H9 (cell line): Measurements from ENCODE around the gene ALDH6A1. TPM values are rescaled to one million over a fixed set of nuclear protein-coding genes. Genes with fewer than 3 reads are reported as not detected.

ENCODE experiments used
- DNase-seq: peaks from one replicate; pipeline ENCODE4 v3.0.0-alpha.2; 2017
- H2AFZ ChIP-seq: one replicate; pipeline ENCODE4 v1.6.1; 2013; ENCODE audit warnings: mild to moderate bottlenecking, low read length, control low read depth, moderate library complexity
- H2AK5ac ChIP-seq: 2 replicates; pipeline ENCODE4 v1.6.1; 2013; ENCODE audit warnings: low read length, control low read depth, mixed read lengths; ENCODE audit not compliant: insufficient read length
- H2BK120ac ChIP-seq: one replicate; pipeline ENCODE4 v1.6.1; 2013; ENCODE audit warnings: low read depth, mild to moderate bottlenecking, low read length, control low read depth, inconsistent platforms; ENCODE audit not compliant: poor library complexity, severe bottlenecking
- H2BK12ac ChIP-seq: 2 replicates; pipeline ENCODE4 v1.6.1; 2013; ENCODE audit warnings: low read length, control low read depth, mixed read lengths, low read depth; ENCODE audit not compliant: insufficient read length
- H2BK15ac ChIP-seq: 2 replicates; pipeline ENCODE4 v1.6.1; 2013; ENCODE audit warnings: low read depth, low read length, control low read depth
- H2BK20ac ChIP-seq: one replicate; pipeline ENCODE4 v1.6.1; 2013; ENCODE audit warnings: low read depth, mild to moderate bottlenecking, low read length, control low read depth, inconsistent platforms; ENCODE audit not compliant: poor library complexity, severe bottlenecking
- H2BK5ac ChIP-seq: 2 replicates; pipeline ENCODE4 v1.6.1; 2013; ENCODE audit warnings: low read length, control low read depth, mixed read lengths; ENCODE audit not compliant: insufficient read length
- H3K14ac ChIP-seq: 2 replicates; pipeline ENCODE4 v1.6.1; 2013; ENCODE audit warnings: low read length, control low read depth; ENCODE audit not compliant: insufficient read depth
- H3K18ac ChIP-seq: 2 replicates; pipeline ENCODE4 v1.6.1; 2013; ENCODE audit warnings: low read depth, mild to moderate bottlenecking, mixed read lengths, low read length, control low read depth; ENCODE audit not compliant: insufficient read length
- H3K23ac ChIP-seq: 2 replicates; pipeline ENCODE4 v1.6.1; 2013; ENCODE audit warnings: low read length, control low read depth, mixed read lengths, low read depth; ENCODE audit not compliant: insufficient read length
- H3K23me2 ChIP-seq: 2 replicates; pipeline ENCODE4 v1.6.1; 2013; ENCODE audit warnings: low read depth, mild to moderate bottlenecking, mixed read lengths, low read length, control low read depth; ENCODE audit not compliant: insufficient read length, poor library complexity, severe bottlenecking
- H3K27ac ChIP-seq: 2 replicates; pipeline ENCODE4 v1.5.1; 2013; ENCODE audit warnings: low read length, control low read depth, mixed read lengths, low read depth; ENCODE audit not compliant: insufficient read length
- H3K27me3 ChIP-seq: 2 replicates; pipeline ENCODE4 v1.6.1; 2013; ENCODE audit warnings: low read length, control low read depth, inconsistent platforms; ENCODE audit not compliant: insufficient read depth
- H3K4ac ChIP-seq: 2 replicates; pipeline ENCODE4 v1.6.1; 2013; ENCODE audit warnings: low read depth, mild to moderate bottlenecking, control low read depth, inconsistent platforms, low read length, moderate library complexity
- H3K4me1 ChIP-seq: 2 replicates; pipeline ENCODE4 v1.6.1; 2013; ENCODE audit warnings: low read length, control low read depth, inconsistent platforms; ENCODE audit not compliant: insufficient read depth
- H3K4me2 ChIP-seq: 2 replicates; pipeline ENCODE4 v1.6.1; 2013; ENCODE audit warnings: low read length, control low read depth, mixed read lengths; ENCODE audit not compliant: insufficient read length, insufficient read depth
- H3K56ac ChIP-seq: 2 replicates; pipeline ENCODE4 v1.6.1; 2013; ENCODE audit warnings: low read depth, mild to moderate bottlenecking, mixed read lengths, low read length, control low read depth; ENCODE audit not compliant: insufficient read length
- H3K79me1 ChIP-seq: 2 replicates; pipeline ENCODE4 v1.6.1; 2013; ENCODE audit warnings: low read depth, mild to moderate bottlenecking, moderate library complexity, low read length, control low read depth, inconsistent platforms; ENCODE audit not compliant: insufficient read depth, poor library complexity, severe bottlenecking
- H3K79me2 ChIP-seq: 2 replicates; pipeline ENCODE4 v1.6.1; 2013; ENCODE audit warnings: low read length, control low read depth, inconsistent platforms; ENCODE audit not compliant: insufficient read depth
- H3K9ac ChIP-seq: 2 replicates; pipeline ENCODE4 v1.6.1; 2013; ENCODE audit warnings: low read length, control low read depth, mixed read lengths; ENCODE audit not compliant: insufficient read length; ENCODE audit errors: extremely low read depth
- H3K9me3 ChIP-seq: one replicate; pipeline ENCODE4 v1.6.1; 2013; ENCODE audit warnings: low read depth, low read length, inconsistent platforms; ENCODE audit not compliant: control insufficient read depth
- H3T11ph ChIP-seq: one replicate; pipeline ENCODE4 v1.6.1; 2013; ENCODE audit warnings: mild to moderate bottlenecking, low read length, control low read depth, inconsistent platforms
- H4K20me1 ChIP-seq: one replicate; pipeline ENCODE4 v1.6.1; 2013; ENCODE audit not compliant: control insufficient read depth, insufficient read length, insufficient read depth
- H4K5ac ChIP-seq: 2 replicates; pipeline ENCODE4 v1.6.1; 2013; ENCODE audit warnings: low read depth, mild to moderate bottlenecking, mixed read lengths, low read length, control low read depth; ENCODE audit not compliant: insufficient read length
- H4K8ac ChIP-seq: replicated peaks from 2 replicates; pipeline ENCODE4 v1.6.1; 2013; ENCODE audit warnings: low read length, control low read depth, mixed read lengths, low read depth; ENCODE audit not compliant: insufficient read length
- H4K91ac ChIP-seq: 2 replicates; pipeline ENCODE4 v1.6.1; 2013; ENCODE audit warnings: low read depth, mild to moderate bottlenecking, moderate library complexity, mixed read lengths, low read length, control low read depth; ENCODE audit not compliant: insufficient read length
- H3K27ac Mint-ChIP-seq, 3 experiments: 2 replicates in 2 of 3; 3 replicates in 1 of 3; pipeline ENCODE4 v1.8.0; 2020 to 2021; ENCODE audit warnings: mixed read lengths in 3 of 3, mild to moderate bottlenecking in 1 of 3, moderate library complexity in 1 of 3
- H3K27me3 Mint-ChIP-seq: 2 replicates; pipeline ENCODE4 v1.8.0; 2021; ENCODE audit warnings: low read depth, mild to moderate bottlenecking, moderate library complexity, mixed read lengths
- H3K36me3 Mint-ChIP-seq, 3 experiments: 2 replicates in 2 of 3; 3 replicates in 1 of 3; pipeline ENCODE4 v1.8.0; 2020 to 2021; ENCODE audit warnings: low read depth in 3 of 3, mixed read lengths in 3 of 3; ENCODE audit not compliant: insufficient read depth in 1 of 3
- H3K4me1 Mint-ChIP-seq, 2 experiments: 2 replicates each; pipeline ENCODE4 v1.8.0; 2020; ENCODE audit warnings: mixed read lengths in 2 of 2
- H3K4me3 Mint-ChIP-seq, 2 experiments: 2 replicates in 1 of 2; 3 replicates in 1 of 2; pipeline ENCODE4 v1.8.0; 2020 to 2021; ENCODE audit warnings: mild to moderate bottlenecking in 2 of 2, mixed read lengths in 2 of 2, moderate library complexity in 1 of 2
- H3K9me3 Mint-ChIP-seq, 2 experiments: 2 replicates in 1 of 2; 3 replicates in 1 of 2; pipeline ENCODE4 v1.8.0; 2020; ENCODE audit warnings: mild to moderate bottlenecking in 2 of 2, mixed read lengths in 2 of 2, moderate library complexity in 1 of 2
- CTCF ChIP-seq: fragments of 200-600 bp; sonication (generic); conservative IDR thresholded peaks from 3 replicates; pipeline ENCODE4 v1.8.0; 2021; ENCODE audit warnings: antibody characterized with exemption, mild to moderate bottlenecking
- WGBS: extraction: QIAGEN DNeasy Blood & Tissue Kit; methylation state at CpG from one replicate; pipeline ENCODE4 v1.1.7; 2013; ENCODE audit warnings: missing lambda C conversion rate, low lambda C conversion rate, mixed read lengths; ENCODE audit not compliant: insufficient read length; ENCODE audit errors: extremely low coverage; 5-methylcytosine and 5-hydroxymethylcytosine counted together
- total RNA-seq: library from RNA; stranded (reverse); gene quantifications from 2 replicates; pipeline ENCODE4 v1.2.1, GENCODE V29; 2021

ALDH6A1 gene
- total RNA-seq, 1 experiment from 2014 or later: 37.8 TPM

DNA sequence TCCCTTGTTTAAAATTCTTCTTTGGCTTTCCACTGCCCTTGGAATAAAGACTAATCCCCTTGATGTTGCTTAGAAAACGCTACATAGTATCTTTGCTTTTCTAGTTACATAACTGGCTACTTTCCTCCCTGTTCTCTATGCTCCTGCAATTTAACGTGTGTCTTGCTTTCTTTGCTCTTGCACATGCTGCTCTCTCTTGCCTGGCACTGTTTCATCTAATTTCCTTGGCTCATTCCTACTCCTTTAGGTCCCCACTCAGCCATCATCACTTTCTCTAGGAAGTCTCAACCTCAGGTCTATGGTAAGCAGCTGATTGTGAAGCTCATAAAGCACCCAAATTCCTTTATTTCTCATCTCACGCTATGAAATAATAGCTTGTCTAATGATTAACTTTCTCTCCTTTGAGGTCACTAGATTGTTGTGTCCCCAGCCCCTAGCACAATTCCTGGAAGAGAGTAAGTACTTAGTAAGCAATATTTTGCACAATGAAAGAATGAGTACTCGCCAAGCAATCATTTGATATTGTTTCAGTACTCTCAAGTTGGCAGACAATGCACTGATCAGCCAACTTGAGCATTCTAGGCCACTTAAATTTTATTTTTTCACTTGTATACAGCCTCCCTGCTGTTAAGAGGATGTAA is 3.3 kb downstream of the ALDH6A1 start:
- H3K18ac ChIP-seq: no peak overlapping the region
- H2BK15ac ChIP-seq: no peak overlapping the region
- no peak overlapping the region for H4K5ac ChIP-seq
- no peaks in the 10 kb centered on the region for H3K4me1 ChIP-seq
- H3K79me1 ChIP-seq: no peaks in the 10 kb centered on the region
- DNase-seq: no peak
- Mint-ChIP-seq H3K4me3 (no peak overlapping the region), H3K4me1 (peaks cover 11 to 13% of the 10 kb centered on the region in 2 experiments), H3K27me3 (no peaks in the 10 kb centered on the region; the same call in 1 of the 2 replicates), H3K36me3 (no peaks in the 10 kb centered on the region; a peak in 1 of 7 replicates), H3K9me3 (no peaks in the 10 kb centered on the region; a peak in 1 of 5 replicates), H3K27ac (no peak overlapping the region; a peak in 1 of 7 replicates)
- no peak overlapping the region for H3K14ac ChIP-seq
- H3K9ac ChIP-seq: no peak overlapping the region
- no peak overlapping the region for H2BK120ac ChIP-seq
- no peak overlapping the region for H2AFZ ChIP-seq
- H2BK5ac ChIP-seq: no peak overlapping the region
- no peak overlapping the region for H3K4me2 ChIP-seq
- no peak overlapping the region for H2BK20ac ChIP-seq
- no peak overlapping the region for H3K56ac ChIP-seq
- no peak overlapping the region for H3T11ph ChIP-seq
- H2AK5ac ChIP-seq: no peak overlapping the region
- no peaks in the 10 kb centered on the region for H4K20me1 ChIP-seq
- no peaks in the 10 kb centered on the region for H3K9me3 ChIP-seq
- no peak overlapping the region for H3K23ac ChIP-seq
- no peak overlapping the region for H4K91ac ChIP-seq
- no peak overlapping the region for H3K27ac ChIP-seq
- no peak overlapping the region for H2BK12ac ChIP-seq
- H3K27me3 ChIP-seq: no peaks in the 10 kb centered on the region
- no peaks in the 10 kb centered on the region; the same call in 1 of the 2 replicates for H3K79me2 ChIP-seq
- H4K8ac ChIP-seq: no peak overlapping the region
- WGBS: no CpG with 5 or more reads among the region's 4 CpGs
- no peak overlapping the region for H3K4ac ChIP-seq
- no peak for TF ChIP-seq CTCF
- peaks cover 4% of the 10 kb centered on the region for H3K23me2 ChIP-seq
